Embryonic facial prominence (tissue), 1 donor: ENCODE results near the gene GPR157.

Experiments
- DNase-seq: peaks from one replicate; pipeline ENCODE4 v3.0.0-alpha.2; 2016; ENCODE audit errors: extremely low spot score

The GPR157 gene

DNA sequence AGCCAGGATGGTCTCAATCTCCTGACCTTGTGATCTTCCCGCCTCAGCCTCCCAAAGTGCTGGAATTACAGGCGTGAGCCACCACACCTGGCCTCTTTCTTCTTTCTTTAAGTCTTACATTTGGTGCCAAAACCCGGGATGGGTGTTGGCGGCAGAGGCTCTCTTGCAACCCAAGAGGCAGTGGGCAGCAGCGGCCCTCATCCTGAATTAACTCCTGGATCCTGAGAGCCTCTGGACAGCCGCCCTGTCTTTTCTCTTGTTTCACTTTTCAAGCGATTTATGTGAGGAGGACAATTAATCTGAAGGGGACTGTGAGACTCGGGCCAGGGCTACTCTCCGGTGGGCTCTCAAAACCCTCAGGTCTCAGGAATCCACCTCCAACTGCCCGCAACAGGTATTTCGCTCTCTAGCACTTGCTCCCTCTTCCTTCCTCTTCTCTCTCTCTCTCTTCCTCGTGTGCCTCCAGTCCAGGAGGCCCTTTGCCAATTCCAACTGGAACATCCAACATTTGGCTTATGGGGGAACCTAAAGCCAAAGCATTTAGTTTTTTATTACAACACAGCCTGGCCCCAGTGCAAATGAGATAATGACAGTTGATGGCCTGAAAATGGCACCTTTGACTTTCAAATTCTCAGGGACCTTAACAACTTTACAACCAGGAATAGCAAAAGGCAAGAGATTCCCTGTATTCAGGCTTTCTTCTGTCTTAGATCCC, 41.3 kb downstream of the GPR157 start:
- no peak for DNase-seq

DNA sequence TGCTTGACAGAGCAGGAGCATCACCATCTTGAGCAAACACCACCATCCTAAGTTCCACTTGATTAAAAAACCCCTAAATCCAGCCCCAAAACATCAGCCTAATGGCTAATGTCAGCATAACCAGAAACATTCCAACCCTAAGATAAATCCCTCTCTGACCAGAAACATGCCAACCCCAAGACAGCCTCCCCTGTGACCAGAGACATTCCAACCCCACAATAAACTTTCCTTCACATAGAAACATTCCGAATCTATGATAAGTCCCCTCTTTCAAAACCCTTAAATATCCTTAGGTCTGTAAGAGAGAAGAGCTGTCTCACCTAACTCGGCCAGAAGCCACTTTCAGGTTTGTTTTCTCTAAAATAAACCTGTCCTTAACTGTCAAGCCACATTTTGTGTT, 42.1 kb downstream of the GPR157 start:
- no peak for DNase-seq

DNA sequence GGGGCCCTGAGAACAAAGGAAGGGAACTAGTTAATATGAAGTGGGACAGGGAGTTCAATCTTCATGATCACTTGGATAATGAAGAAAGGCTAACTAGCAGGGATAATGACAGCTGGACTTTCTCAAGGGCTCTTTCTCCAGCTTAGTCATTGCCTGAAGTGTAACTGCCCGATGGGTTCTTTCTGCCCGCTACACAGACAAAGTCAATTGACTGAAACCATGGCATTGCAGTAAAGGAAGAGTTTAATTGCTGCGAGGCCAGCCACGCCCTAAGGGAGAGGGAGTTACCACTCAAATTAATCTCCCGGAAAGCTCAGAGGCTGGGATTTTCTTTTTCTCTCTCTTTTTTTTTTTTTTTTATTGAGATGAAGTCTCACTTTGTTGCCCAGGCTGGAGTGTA, 42.9 kb downstream of the GPR157 start:
- DNase-seq, result no peak

DNA sequence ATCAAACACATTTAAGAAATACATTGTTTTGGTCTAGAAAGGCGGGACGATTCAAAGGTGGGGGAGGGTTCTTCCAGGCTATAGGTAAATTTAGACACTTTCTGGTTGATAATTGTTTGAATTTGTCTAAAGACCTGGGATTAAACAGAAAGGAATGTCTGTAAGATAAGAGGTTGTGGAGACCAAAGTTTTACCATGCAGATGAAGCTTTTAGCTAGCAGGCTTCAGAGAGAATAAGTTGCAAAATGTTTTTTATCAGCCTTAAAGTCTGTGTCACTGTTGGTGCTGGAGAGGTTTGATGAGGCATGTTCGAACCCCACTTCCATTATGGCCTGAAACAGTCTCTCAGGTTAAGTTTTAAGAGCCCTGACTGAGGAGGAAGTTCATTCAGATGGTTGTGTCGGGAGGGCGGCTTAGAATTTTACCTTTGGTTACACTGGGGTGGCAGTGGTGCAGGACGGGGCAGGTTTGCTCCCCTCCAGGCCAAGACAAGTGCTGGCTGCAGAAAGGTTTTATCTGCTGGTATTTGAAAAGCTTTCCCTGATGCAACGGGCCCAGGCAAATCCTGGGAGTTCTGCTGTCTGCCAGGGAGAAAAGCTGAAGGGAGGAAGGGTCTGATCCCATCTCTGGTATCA, 43.5 kb downstream of the GPR157 start:
- DNase-seq, result no peak

DNA sequence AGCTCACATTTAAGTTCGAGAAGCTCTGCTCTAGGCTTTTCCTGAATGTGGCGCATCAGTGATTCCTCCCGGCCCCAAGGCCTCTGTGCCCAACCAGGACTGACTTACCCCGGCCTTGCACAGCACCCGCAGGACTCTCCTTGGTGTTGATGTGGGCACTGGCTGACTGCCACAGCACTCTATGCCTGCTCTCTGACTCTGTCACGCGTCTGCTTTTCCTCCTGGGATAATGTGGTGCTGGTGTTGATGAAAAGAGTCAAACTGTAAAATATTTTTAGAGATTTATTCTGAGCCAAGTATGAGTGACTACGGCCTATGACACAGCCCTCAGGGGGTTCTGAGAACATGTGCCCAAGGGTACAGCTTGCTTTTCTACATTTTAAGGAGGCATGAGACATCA, 44.0 kb downstream of the GPR157 start:
- no peak for DNase-seq

DNA sequence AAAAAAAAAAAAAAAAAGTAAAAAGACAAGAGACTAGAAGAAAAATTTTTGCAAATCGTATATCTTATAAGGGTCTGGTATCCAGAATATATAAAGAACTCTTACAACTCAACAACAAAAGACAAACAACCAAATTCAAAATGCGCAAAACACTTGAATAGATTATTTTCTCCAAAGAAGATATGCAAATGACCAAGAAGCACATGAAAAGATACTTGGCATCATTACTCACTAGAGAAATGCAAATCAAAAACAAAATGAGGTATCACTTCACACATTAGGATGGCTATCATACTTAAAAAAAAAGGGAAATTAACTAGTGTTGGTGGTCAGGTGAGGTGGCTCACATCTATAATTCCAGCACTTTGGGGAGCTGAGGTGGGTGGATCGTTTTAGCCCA, 47.4 kb downstream of the GPR157 start:
- no peak for DNase-seq

DNA sequence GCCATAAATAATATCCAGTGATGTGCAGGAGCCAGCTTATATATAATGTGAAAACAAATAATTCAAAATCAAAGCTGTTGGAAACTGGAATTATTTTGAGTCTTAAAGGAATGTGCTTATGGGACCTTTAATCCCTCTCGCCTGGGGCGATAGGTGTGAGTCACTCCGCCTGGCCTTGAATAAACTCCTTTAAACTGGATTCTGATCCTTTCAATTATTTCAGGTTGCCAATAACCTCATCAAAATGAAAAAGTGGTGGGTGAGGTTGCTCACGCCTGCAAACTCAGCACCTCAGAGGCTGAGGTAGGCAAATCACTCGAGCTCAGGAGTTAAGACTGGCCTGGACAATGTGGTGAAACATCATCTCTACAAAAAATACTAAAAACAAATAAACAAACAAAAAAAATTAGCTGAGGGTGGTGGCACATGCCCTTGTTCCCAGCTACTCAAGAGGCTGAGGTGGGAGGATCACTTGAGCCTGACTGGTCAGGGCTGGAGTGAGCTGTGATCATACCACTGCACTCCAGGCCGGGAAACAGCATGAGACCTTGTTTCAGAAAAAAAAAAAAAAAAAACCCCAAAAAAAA, 48.1 kb downstream of the GPR157 start:
- DNase-seq, result no peak

DNA sequence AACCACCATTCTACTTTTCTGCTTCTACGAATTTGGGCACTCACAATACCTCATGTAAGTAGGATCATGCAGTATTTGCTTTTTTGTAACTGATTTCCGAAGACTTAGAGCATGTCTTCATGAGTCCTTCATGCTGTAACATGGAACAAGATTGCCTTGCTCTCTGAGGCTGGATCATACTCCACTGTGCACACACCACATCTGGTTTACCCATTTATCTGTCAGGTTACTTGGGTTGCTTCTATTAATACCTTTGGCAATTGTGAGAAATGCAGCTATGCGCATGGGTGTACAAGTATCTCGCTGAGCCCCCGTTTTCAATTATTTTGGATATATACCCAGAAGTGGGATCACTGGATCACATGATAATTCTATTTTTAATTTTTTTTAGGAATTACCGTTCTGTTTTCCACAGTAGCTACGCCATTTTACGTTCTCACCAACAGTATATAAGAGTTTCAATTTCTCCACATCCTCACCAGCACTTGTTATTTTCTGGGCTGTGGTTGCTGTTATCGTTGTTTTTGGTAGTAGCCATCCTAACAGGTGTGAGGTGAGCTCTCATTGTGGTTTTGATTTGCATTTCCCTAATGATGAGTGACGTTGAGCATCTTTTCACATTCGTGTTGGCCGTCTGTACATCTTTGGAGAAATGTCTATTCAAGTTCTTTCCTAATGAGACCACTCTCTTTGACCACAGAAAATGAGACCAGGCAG, 48.8 kb downstream of the GPR157 start:
- DNase-seq, result no peak

DNA sequence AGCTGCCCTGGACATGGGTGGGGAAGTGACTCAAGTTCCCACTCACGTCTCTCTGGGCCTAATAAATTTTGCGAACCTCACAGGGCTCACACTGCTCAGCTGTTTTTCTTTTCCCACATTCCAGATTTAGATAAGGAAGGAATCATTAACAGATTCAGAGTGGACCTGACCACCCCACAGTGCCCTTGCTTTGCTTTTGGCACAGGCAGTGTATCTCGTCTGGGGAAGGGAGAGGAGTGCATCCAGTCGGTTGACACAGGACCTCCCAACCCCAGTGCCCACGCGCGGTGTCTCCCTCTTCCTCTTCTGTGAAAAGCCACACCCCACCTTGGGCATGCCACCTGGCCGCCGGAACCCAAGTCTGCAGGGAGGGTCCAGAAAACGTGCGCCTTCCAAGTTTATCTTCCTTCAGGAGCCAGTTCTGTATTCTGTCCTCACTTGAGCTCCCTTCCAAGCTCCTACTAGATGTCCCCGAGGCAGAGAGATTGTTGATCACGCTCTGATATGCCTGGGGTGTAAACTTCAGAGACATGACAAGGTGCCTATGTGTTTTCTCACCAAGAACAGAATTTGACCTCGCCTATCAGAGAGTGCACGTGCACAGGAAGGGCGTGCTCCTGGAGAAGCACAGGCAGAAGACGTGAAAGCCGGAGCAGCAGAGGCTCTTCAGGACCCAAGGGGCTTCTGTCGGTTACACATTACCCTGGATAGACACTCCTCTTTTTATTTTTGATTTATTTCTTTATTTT, 50.0 kb downstream of the GPR157 start:
- DNase-seq, result no peak

DNA sequence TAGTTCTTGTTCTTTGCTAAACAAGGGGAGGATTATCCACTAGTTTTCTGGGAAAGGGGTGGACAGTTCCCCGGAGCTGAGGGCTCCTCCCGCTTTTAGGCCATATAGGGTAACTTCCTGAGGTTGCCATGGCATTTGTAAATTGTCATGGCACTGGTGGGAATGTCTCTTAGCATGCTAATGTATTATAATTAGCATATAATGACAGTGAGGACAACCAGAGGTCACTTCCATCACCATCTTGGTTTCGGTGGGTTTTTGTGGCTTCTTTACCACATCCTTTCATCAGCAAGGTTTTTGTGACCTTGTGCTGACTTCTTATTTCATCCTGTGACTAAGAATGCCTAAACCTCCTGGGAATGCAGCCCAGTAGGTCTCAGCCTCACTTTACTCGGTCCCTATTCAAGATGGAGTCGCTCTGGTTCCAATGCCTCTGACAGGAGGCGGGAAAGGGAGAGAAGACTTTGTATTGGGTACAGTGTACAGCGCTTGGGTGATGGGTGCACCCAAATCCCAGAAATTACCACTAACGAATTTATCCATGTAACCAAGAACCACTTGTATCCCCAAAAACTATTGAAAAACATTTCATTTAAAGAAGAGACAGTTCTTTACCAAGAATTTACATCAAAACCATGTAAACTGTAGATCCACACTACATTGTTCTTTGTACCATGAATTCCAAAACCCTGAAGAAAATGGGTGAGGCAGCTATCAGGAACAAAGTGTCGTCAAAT, 50.7 kb downstream of the GPR157 start:
- no peak for DNase-seq

DNA sequence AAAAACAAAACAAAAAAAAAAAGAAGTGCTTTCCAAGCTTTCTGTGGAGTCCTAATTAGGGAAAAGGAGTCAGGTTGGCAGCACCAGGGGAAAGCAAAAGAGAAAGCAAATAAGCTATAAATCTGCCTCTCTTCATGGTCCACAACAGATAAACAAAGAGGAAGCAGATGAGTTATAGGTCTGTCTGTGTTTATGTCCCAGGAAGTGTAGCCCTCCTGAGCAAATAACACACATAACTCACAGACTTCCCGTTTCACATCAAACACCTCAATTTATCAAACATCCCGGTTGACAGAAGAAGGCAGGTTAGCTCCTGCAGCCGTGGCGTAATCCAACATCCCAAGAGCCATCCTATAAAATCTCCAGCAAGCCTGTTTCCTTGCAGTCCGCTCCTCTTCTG, 53.9 kb downstream of the GPR157 start:
- no peak for DNase-seq

DNA sequence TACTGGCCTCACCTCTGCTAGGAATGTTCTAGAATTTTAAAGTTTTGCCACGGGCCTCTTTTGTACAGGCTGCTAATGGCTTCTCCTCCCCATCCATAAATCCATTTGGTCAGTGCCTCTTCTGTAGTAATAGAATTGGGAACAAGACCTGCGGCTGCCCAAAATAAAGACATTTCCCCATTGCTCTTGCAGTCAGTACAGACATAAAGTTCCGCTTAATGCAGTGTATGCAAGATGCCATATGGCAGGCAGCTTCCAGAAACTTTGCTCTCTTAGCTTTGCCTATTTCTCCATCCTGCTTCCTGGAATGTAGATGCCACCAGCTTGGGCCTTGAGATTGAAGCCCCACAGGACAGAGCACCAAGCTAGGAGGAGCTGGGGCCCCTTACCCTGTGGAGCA, 55.8 kb downstream of the GPR157 start:
- no peak for DNase-seq

DNA sequence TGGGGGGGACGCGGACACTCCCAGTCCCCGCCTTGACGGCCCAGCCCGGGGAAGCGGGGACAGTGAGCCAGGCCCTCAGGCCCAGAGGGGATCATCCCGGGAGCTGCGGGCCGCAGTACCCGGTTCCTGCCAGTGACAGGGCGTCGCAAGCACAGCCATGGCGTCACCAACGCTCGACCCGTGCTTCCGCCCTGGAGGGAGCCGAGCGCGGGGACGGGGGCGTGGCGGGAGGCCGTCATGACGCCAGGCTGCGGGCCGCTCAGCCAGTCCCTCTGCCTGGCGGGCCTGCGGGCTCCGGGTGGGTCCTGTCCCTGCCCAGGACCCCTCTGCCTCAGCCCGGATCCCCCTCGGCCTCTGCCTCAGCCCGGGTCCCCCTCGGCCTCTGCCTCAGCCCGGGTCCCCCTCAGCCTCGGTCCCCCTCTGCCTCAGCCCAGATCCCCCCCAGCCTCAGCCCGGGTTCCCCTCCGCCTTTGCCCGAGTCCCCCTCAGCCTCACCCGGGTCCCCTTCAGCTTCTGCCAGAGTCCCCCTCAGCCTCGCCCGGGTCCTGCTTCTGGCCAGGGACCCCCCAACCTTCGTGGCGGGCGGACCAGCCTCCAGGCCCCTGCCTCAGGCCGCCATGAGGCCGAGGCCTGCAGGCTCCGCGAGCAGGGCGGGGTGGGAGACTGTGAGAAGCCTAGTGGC, 57.2 kb downstream of the GPR157 start:
- DNase-seq, result no peak

DNA sequence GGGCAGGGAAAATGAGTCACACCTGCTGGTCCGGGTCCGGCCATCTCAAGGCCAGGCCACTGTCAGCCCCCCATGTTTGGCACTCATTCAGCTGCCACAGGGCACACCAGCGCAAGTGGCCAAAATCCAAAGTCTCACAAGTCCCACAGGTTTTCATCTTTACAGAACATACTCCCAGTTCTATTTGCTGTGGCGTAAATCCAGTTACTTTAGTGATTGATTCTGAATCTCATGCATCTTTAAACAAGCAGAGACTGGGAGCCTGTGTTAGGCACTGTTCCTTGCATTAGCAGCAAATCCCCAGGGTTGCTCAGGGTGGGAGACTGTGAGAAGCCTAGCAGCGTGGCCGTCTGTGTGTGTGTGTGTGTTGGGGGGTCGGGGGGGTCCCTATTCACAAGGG, 58.4 kb downstream of the GPR157 start:
- DNase-seq, result no peak

DNA sequence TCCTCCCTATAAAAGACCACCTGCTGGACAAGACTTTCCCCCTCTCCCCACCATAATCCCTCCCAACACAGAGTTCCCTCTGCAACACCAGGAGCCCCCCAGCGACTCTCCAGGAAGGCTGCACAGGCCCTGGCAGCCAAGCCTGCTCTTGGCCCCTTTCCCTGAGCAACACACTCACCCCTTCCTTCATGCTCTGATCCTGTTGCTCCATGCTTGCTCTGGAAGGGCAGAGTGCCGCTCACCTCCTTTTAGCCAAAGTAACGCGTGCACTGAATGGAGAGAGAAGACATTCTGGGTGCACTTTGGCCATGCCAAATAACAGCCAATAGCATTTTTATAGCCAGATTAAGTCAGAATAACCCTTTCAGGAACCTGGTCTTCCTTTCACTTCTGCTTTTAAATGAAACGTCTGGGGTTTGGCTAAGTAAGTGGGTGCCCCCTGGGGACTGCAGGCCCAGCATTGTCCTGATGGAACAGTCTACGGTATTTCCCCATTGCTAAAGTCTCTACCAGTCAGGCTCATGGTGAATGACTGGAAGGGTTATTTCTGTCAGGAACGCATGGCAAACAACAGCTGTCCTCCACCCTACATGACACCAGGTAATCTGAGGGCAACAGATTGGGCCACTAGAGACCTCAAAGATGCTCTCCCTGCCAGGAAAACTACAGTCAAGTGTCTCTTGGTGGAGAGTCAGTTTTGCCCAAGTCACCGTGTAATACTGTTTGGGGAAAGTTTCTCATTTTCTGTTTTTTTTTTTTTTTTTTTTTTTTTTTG, 59.4 kb downstream of the GPR157 start, which contains the start of gene SLC2A5:
SLC2A5 (minus strand) TSS at position 310 of the 775 bp plus-strand sequence; CDS start at position 211, 99 bp downstream.
- no peak for DNase-seq

DNA sequence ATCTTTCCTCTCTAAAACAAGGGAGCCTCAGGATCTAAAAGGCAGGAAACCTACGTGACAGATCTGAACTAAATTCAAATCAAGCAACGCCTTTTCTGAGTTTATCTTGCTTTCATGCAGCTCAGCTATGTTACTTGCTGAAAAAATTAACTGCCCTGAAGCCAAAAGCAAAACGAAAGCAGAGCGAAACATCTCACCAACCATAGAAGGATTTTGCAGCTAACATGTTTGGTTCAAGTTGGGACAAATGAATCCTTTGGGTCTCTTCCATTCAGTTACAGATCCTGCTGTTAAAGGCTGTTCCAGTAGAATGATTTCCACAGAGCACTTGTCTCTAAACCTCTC, 59.9 kb downstream of the GPR157 start:
- DNase-seq, result no peak

DNA sequence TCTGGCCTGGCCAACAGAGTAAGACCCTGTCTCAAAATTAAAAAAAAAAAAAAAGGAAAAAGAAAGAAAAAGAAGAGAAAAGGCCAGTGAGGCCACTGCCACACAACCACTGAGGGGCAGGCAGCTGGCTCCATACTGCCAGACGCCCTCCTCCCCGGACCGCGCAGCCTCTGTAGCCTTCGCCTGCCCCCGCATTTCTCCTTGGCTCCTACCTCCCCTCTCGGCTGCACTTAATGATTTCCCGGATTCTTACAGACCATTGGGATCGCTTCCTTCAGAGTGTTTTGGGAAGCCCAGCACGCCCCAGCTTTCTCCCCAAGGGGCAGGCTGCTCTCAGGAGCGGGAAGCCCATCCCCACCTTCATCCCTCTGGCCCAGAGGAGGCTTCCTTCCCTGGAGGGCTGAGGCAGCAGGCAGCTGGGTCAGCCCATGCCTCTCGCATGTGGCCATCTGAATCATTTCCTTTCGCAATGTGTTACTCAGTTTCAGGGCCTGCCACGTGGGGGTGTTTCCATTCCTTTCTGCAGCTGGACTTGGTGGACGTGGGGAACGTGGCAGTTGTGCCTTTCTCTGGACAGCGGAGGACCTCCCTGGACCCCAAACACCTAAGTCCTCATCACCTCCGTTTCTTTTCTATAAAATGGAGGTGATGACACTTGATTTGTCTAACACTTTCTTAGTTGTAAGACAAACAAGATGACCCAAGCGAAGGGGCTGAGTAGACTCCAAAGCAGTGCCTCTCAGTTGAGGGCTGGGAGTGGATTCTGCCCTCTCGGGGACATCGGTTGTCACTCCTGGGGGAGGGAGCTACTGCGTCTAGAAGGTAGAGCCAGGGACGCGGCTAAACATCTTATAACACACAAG, 61.7 kb downstream of the GPR157 start:
- DNase-seq, result no peak

DNA sequence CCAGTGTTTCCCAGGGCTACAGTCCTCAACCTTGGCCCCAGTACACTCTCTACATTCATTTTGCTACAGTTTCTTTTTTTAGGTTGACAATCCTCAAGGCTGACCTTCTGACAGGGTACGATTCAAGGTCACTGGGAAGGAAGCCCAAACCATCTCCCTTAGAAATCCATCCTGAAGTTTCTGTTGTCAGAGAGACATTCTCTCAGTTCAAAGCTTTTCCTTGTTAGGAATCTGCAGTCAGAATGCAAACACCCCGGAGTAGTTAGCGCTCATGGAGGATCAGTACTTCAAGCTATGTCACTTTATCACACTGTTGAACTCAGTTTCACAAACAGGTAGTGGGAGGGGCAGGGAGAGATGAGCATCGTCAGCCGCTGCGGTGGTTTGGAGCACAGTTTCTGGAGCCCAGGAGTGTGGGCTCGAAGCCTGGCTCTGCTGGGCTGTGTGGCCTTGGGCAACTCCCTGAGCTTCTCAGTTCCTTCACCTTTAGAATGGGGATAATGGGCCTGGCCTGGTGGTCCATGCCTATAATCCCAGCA, 63.6 kb downstream of the GPR157 start:
- no peak for DNase-seq

DNA sequence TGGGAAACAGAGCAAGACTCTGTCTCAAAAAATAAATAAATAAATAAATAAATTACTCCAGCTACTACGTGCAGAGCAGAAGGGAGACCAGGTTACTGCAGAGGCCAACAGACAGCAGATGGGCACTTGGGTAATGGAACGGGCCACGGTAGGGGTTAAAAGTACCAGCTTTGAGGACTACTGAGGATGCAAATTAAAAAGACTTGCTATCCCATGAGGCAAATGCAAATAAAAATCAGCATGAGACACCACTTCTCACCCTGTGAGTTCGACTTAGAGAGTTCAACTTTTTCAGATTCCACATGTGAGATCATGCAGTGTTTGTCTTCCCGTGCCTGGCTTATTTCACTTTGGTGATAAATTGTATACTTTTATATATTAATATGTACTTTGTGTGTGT, 66.1 kb downstream of the GPR157 start:
- DNase-seq, result no peak
